Amniotic epithelial cell (primary cell): Measurements from ENCODE around the gene MLC1.

ENCODE experiments used
- DNase-seq: peaks from one replicate; pipeline ENCODE4 v3.0.0-alpha.2; 2010; ENCODE audit warnings: low read depth

Gene MLC1

DNA sequence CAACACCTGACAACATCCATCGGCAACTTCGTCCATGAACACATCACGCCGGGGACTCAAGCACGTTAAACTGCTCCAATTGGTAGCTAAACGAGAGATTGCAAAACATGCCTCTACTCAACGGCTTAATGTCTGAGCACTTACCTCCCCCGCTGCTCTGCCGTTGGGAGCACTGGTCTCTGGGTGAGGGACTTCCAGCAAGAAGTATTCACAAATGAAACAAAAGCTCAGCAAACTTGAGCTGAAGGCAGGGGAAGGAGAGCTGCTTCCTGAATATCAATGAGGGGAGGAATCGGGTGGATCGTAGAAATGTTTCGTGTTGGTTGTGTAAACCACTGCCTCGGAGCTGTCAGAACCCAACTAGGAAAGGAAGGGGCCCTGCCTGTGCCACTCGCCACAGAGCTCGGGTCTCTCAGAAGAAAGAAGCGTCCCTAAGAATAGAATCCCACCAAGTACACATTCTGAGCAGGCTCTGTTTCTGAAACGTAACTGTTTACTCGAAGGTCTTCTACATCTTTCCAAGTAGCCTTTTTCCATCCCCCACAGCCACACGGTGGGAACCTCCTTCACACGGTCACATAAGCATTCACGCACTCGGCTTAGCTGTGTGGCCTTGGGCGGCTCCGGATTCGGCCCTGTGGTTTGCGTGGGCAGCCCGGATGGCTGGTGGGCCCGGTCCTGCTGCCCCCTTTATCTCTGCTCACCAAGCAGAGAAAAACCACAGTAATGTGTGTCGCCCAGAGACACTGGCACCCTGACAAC is at the start of gene MLC1:
Gene MLC1 (minus strand): TSS at position 216 of the 762 bp plus-strand sequence. CDS start 524 bp downstream, outside the sequence.
- DNase-seq: peak; percentile 53

DNA sequence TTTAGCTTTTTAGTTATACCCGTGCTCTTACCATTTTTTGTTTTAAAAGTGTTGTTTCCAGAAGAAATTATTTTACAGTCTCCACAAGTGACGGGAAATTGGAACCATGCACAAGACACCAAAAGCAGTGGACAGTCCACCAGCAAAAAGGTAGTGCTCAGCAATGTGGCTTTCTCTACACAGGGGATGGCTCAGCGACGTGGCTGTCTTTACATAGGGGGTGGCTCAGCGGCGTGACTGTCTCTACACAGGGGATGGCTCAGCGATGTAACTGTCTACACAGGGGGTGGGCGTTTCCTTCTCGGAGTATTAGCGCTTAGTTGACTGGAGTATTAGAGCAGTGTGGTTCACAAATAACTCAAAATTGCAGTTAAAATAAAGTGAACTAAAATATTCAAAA is 49.3 kb upstream of the MLC1 start:
- no peak for DNase-seq

DNA sequence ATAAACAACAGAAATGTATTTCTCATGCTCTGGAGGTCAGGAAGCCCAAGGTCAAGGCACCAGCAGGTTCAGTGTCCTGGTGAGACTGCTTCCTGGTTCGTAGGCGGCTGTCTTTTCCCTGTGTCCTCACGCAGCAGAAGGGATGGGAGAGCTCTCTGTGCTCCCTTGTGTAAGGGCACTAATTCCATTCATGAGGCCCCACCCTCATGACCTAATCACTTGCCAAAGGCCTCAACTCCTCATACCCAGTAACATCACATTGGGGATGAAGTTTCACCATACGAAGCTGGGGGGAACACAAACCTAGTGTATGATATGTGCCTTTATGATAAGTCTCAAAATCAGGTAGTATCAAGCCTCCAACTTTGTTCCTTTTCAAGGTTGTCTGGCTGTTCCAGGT is 46.7 kb upstream of the MLC1 start:
- DNase-seq: no peak

DNA sequence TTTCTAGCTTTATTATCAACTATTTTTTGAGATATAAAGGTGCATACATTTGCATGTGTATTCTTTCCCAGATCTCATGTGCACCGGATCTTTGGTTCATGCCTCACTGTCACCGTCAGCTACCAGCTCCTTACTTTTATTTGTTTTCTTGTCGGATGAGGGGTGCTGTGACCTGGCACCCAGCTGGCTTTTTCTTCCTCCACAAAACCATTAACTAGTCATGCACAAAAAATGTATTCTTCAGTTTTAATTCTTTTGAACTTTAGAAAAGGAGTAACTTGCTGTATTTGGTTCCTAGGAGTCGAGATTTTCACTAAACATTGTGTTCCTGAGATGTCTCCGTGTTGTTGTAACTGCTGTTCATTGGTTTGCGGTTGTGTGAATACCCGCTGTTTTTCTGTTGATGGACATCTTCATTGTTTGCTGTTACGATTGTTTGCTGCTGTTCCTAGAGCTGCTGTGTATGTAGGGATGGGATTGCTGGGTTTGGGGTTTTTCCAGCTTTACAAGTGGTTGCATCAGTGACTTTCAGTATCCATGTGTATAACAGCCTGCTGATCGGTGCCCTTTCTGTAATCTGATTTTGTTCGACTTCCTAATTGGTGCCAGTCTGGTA is 44.0 kb upstream of the MLC1 start:
- DNase-seq: no peak

DNA sequence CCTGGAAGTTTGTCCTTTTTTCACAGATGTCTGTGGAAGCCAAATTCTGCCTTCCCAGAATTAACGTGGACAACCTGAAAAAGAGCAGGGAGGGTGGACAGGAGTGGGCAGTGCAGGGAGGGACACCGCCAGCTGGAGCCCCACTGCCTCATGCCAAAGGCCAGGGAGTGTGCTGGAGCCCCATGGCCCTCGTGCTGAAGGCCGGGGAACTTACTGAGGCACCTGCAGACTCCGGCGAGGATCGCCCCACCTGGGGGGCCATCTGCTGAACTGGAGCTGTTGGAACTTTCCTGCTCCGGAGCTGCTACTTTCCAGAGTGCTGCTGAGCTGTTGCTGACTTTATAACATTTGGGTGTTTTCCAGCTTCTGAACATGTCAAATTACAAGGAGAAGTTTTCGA is 39.8 kb upstream of the MLC1 start:
- DNase-seq: no peak

DNA sequence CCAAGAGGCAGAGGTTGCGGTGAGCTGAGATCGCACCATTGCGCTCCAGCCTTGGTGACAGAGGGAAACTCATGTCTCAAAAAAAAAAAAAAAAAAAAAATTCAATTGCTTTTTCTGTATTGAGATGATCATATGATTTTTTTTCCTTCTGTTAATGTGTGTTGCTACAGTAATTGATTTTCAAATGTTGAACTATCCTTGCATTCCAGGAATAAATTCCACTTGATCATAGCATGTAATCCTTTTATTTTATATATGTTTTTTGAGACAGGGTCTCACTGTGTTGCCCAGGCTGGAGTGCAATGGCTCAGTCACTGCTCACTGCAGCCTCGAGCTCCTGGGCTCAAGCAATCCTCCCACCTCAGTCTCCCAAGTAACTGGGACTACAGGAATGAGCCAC is 37.9 kb upstream of the MLC1 start:
- DNase-seq: no peak

DNA sequence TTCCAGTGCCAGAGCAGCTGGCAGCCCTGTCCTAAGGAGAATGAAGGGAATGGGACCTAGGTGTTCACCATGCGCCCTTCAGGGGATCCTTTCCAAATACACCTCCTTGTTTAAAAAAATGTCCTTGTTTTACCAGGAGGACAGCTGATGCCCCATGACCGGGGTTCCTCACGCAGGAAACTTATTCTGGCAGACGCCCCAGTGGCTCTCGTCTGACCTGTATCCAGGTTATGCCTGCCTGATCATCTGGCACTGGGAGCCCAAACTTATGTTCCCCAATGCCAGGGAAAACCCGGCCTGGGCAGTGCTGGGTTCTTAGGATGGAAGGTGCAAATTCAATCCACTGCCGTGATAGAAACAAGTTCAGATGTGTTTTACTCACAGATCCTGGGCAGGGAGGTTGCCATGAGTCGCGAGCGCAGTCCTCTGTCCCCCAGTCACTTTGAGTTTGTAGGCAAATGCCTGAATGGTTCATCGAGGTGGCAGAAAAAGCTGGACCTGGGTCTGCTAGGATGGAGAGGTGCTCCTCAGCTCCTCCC is 36.0 kb upstream of the MLC1 start:
- DNase-seq: no peak

DNA sequence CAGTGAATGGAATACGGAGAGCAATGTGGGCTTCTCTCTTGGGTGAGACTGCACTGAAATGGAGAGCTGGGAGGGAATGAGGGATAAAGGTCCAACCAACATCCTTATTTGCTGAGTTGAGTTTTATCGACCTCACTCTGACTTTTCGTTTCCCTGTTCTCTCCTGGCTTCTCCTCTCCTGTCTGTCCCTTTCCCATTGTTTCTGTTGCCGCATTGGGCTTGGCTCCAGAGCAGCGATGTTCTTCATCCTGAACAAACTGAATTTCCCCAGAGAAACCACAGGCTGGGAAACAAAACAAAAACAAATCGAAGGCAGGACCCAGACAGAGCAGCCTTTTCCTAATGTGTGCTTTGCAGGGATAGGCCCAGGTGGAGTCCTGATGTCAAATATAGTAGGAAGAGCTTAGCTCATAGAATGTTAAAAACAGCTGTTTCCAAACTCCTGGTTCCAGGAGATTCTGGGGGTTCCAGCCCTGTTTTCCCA is 34.6 kb upstream of the MLC1 start:
- DNase-seq: peak; percentile 64

DNA sequence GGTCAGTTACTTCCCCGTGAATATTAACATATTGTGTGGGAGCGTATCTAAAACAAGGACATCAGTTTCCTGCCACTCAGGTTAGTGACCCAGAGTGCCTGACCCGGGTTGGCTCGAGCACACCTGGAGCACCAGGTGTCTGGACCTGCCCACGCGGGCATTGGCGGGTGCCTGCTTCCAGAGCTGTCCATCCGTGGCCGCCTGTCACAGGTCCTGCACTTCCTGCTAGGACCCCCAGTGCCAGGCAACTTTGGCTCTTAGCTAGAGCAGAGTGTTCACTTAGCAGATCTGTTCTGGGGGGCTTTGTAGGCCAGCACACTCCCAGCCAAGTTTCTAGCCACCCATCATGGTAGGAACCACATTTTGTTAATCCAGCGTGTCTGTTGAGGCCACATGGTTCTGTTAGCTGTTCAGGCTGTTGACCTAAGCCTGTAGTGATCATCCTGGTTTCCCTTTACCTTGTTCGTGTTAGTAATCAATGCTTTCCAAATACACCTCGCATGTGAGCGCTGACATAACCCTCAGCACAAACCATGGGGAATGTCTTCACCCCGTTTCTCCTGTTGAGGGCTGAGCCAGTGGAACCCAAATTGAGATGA is 34.0 kb upstream of the MLC1 start:
- no peak for DNase-seq

DNA sequence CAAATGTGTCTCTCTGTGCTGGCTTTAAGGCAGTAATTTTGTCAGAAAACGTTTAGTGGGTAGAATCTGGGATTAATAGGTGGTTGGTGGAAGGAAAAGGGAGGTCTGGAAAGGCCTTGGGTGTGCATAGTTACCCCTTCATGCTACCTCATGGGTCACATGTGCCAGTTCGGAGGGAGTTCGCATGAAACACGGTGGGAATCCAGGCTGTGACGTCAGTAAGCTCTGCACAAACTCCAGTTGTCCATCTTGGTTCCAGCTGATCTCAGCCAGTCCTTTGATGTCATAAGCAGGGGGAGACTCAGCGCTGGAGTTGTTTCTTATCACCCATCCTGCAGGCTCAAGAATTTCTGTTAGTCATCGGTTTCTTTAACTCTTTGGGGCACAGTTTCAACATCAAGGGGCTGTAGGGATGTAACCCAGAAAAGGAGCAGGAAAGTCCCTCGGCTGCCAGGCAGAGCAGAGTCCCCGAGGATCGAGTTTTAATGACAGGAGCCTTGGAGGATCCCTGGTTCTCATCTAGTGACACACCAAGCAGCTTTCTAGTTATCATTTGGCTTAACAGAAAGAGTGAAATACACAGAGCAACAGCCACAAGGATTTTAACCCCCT is 33.4 kb upstream of the MLC1 start:
- peak; percentile 100 for DNase-seq

DNA sequence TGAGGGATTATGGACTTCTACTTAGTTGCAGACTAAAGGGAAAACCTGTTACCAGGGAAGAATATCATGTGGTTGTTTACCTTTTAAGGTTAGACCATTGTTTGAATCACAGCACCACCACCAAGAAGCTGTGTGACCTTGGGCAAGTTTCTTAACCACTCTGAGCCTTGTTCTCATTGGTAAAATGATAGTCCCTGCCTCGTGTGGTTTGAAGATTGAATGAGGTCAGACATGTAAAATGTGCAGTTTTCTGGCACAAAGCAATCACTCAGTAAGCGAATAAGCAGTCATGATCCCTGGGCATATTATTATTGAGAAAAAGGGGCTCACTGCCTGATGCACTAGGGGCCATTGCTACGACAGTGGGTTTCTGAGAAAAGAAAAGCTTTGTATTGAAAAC is 32.9 kb upstream of the MLC1 start:
- DNase-seq: peak; percentile 84

DNA sequence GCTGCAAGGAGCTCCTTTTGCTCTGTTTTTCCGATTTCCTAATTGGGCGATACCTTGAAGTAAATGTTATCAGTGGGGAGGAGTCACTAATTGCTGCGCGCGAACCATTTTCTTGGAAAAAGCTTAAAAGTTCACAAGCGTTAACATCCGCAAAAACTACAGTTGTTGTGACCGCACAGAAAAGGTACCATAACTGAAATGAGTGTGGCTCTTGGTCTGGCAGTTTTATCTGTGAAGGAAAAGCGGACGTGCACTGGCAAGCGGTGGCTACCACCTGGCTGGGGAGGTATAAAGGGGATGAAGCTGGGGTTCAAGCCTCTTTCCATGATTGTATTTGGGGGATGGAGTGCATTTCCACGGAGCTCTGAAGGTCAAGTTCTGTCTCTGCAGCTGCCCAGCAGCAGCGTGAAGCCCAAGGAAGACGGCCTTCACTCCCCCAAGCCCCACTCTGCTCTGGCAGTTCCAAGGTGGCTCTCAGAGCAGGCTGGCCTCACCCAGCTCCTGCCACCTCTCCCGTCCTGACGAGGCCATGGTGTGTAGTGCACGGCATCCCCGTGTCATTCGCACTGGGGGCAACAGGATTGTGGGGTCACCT is 32.0 kb upstream of the MLC1 start:
- DNase-seq: no peak

DNA sequence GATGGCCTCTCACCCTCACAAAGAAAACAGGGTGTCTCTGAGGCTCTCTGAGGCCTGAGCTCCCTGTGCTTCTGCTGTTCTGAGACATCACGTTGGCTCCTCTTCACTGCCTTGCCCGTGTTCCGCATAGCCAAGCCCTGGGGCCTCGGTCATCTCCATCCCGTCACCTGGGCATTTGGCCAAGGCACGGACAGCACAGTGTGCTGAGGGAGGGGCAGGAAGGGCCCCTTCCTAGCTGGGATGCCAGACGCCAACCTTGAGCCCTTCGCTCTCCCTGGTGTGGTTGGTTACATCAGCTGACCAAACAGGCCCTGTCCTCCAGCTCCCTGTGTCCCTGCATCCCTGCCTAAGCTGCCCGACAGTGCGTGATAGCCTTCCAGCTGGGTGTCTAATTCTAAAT is 30.5 kb upstream of the MLC1 start:
- DNase-seq: peak; percentile 69

DNA sequence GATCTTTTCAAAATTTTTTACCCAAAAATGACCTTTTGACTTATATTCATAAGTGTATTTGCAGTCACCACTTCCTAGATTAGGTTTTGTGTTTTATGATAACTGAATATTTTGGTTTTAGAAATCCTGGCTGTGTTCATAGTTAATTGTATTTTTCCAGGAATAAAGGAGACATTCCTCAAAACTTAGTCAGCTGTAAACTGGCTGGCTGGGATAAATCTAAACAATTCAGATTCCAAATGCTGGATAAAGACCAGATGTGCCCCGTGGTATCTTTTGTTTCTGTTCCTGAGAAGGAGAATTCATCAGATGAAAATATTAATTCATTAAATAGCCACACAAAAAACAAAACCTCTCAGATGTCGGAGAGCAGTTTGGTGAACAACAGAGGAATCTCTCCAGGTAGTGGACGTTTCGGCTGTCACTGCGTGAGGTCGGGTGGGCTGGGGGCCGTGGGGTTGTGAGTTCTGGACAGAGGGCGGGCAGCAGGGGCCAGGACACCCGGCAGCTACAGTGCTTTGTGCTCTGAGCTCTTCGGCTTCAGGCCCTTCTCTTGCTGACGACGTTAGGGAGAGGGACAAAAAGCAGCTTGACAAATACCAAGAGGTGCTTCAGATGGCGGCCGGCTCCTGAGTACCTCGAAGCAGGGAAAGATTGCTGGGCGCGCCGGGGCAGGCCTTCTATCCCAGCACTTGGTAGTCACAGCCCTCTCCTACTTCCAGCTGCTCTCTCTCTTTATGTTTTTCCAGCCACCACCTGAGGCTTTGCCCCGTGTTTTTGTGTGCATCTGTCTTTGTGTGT is 29.2 kb upstream of the MLC1 start:
- peak; percentile 92 for DNase-seq

DNA sequence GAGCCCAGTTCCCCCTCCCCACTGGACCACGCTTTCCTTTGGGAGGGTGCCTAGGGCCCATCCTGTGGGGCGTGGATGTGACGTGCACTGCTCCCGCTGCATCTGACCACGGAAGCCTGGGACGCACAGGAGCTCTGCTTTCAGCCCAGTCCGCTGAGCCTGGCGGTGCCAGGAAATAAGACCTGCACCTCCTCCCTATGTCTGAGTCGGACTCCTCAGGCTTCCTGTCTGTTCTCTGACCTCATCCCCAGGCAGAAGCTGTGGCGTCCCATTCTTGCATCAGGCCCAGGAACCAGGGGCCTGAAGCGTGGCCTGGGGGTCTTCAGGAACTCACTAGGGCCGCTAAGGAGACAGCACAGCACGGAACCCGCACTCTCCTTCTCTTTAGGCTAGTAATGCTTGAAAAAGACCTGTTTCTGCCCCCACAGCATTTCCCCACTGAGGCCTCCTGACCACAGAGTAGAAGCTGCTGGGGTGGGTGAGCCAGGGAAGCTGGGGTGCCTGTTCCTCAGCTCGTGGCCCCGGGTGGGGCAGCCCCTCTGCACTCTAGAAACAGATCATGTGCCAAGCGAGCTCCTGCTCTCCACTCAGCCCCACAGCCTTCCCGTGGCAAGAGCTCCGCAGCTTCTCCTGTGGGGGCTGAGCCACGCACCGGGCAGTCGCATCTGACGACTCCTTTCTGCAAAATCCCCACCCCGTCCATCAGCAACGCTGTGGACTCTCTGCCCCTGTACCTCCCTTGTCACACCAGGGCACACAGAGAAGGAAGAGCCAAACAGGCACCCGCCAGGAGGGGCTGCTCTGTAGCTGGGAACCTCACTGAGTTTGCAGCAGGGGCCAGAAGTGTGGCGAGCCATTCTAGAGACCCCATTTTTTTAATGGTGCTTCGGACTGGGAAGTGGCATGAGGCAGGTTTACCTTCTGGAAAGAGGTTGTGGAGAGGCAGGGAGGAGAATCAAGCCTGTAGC is 27.2 kb upstream of the MLC1 start:
- peak; percentile 97 for DNase-seq

DNA sequence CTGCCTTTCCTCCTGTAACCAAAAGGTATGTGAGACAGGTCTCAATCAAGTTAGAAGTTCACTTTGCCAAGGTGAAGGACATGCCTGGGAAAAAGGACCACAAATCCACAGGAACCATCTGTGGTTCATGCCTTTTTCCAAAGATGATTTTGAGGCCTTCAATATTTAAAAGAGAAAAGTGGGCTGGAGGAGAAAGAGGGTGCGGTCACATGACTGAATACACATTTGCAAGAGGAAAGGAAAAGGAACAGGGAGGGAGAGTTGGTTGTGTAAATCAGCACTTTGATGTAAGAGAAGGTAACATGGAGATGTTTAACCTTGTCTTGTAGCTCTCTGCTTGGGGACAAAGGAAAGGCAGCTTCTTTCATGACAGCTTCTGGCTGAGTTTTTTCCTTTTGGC is 25.8 kb upstream of the MLC1 start:
- no peak for DNase-seq

DNA sequence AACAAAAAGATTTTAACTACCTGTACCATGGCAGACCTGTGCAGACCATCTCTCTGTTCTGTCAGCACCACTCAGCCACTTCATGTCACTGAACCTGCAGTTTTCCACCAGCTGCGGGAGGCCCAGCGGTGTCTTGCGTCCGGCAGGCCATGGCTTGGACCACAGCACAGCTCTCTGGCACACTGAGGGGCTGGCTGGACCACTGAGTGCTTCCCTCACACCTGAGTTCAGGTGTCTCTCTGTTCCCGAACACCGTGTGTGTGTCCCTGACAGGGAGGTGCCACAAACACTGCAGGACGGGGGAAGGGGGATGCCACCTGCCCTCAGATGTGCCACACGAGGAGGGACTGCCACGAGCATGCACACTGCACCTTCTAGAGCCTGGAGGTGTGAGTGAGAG is 22.3 kb upstream of the MLC1 start:
- DNase-seq: no peak

DNA sequence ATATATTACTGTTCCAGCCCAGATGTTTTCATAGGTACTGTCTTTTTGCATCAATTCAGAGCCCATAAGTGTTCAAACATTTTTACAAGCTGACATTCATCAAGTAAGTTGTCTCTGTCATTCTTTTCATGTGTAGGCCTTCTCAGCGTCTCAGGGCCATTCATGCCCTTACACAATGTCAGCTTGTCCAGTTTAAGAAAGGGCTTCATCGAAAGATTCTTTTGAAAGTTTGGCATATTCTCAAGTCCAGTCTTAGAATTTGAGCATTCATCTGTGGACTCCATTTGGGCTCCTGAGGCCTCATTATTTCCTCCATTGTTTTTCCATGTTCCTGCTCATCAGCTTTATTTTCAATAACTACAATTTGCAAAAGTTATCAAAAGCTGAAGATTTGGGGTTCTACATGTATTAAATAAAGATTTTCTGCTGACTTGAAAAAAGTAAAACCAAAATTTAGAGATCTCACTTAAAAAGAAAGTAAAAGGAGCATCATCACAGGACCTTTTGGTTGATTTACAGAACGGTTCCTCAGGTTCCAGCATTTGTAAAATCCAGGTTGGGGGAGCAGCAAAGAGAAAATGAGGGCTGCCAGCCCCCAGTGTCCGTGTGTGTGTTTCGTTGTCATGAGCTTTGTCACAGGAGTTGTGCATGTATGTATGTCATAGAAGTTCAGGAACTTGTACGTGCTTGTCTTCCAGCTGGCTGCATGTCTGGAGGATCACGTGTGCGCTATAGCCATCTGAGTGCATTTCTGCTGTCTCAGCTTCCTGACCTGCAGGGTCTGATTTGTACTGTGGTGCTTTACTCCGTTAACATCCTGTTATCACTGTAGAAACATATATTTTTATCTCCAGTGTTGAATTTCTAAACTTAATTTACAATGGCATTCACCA is 20.2 kb upstream of the MLC1 start:
- DNase-seq: peak; percentile 55

DNA sequence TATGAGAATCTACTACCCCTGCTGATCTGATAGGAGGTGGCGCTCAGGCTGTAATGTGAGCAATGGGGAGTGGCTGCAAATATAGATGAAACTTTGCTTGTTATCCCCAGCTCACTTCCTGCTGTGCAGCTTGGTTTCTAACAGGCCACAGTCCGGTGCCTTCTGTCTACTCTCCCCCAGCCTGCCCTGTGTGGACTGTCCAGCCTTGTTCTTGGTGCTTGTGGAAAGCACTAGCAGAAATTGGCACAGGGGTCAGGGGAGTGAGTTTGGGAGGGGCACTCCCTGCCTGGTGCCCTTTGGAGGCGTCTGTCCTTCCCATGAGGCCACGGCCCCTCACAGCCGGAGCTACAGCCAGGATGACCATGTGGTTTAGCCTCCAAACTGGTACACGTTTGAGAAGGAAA is 18.9 kb upstream of the MLC1 start:
- DNase-seq: no peak
